NCI-H1092 (cell line): Measurements from ENCODE around the gene TTC9.
"Not testable (repeated sequence)": the region's sequence is repeated elsewhere in the genome, so short reads cannot be mapped to it uniquely, and the experiment has no call there.

Experiments used
- DNase-seq: peaks from one replicate; lab custom pipeline; 2025; lab: John Stamatoyannopoulos, UW

Gene TTC9

DNA sequence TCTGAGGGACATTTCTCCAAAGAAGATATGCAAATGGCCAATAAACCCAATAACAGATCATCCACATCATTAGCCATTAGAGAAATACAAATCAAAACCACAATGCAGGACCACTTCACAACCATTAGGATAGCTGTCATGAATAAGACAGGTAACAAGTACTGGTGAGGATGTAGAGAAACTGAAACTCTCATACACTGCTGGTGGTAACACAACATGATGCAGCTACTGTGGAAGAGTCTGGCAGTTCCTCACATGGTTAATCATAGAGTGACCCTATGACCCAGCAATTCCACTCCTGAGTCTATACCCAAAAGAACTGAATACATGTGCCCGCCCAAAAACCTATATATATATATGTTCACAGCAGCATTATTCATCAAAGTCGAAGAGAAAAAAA is 39.0 kb downstream of the TTC9 start:
- no peak for DNase-seq

DNA sequence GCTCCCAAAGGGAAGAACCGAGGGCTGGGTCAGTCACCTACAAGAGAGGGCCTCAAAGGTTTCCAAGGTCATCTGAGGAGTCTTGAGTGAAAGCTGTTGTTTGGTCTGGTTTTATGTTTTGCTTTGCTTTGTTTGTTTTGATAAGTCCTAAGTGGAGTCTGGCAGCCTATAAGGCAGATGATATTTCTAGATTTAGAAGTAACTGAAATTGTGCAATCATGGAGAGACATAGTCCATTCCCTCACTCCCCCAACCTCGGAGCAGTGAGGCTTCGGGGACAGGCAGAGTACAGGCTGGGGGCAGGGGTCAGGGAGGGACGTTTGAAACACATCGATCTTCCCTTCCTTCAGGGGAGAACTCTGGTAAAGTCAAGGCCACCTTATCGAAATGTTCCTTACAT is 42.3 kb downstream of the TTC9 start:
- DNase-seq, result no peak

DNA sequence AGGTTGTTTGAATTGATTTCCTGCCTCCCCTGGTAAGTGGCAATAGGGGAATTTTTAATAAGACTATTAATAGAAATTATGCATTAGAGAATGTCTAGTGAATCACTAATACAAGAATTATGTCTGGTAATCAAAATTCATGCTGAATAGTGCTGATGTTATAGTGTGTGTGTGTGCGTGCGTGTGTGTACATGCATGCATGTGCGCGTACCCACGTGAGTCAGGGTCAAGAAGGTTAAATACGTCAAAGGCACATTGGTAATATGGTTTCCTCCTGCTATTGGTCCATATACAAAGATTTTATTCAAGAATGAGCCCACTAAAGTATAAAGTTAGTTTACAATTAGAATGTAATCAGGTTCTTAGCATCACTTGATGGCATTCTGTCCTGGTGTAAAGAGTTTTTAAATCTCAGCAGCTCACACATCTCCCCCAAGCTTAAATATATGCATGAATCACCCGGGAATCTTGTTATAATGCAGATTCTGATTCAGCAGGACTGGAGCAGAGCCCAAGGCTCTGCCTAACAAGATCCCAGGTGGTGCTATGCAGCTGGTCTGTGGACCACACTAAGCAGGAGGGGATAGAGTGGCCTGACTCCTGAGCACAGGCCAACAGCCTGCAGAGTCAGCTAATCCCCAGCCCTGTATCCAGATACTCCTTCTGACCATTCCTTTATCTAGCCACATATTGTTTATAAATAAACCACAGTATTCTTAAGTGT is 43.9 kb downstream of the TTC9 start:
- no peak for DNase-seq

DNA sequence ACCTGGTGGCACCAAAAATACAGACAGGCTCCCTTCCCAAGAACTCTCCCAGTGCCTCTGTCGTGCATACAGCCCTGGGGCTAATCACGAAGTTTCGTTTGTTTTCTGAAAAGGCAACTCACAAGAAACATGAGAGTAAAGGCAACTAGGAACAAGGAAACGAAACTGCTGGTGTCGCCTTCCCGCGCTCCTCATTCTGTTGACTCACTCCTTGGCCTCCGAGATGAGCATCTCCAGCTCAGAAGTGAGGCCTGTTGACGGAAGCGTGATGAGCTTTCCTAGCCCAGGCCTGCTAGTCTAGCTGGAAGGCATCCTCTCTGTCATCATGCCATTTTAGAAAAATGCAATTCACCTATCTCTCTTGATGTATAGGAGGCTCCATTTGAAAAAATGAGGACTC is 50.5 kb downstream of the TTC9 start:
- no peak for DNase-seq

DNA sequence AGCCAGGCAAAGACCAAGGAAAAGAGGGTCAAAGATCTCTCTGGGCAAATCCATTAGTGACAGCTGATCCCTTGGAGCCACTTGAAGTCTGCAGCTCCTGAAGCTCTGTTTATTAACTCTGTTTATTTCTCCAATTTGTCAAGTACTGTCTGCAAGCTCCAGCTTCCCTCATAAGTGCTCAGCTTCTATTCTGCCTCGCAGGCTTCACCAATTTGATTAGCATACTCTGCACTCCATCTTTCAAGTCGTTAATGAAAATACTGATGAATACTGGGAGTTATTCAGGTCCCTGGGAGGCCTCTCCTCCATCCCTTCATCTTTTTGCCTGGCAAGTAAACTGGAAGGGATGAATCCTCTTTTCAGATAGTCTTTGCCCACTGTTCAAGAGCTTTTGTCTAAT is 54.3 kb downstream of the TTC9 start:
- no peak for DNase-seq

DNA sequence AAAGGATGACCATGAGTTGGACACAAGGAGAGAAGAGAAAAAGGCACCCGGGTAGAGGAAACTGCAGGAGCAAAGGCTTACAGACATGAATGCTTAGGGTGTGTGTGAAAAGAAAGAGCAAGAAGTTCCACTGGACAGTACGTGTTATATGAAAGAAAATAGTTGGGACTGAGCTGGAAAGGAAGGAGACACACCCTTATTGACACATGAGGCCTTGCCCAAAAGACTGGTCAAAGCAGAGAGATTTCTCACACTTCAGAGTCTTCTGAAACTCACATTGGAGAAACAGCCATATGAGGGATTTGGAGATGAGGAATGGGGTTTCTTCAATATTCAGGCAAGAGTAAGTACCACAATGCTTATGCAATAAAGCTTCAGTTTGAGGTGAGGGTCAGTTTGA is 56.0 kb downstream of the TTC9 start:
- DNase-seq, result no peak

DNA sequence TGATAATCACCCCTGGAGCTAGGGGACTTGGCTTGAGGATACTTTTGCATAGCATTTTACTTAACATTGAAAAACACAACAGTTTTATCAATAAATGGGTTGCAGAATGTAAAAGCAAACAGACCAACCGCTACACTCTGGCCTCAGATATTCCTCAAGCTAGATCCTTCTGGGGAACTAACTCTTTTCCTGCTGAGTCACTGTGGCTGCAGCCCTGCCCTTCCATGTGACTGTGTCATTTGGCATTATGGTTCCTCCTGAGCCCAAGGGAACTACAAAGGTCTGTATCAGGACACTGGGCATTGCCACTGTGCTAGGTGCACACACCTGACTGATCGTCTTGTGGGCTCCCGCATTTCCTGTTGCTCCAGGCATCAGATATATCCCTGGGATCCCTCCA is 56.6 kb downstream of the TTC9 start:
- no peak for DNase-seq

DNA sequence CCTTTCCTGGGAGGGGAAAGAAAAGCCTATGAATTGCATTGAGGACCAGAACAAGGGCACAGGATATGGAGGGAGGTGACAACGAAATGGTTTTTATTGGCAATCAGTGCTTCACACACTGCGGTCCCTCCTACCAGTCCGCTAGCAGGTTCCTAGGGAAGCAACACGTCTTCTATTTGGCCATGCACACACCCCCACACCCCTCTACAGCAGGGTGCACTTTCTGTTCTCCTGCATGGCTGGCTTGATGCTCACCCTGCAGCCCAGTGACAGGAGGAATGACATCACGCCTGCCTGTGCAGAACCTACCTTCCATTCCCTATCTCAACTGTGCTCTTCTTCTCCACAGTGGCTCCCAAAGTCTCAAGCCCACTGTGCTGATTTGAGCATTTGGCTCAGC is 57.9 kb downstream of the TTC9 start:
- DNase-seq, result no peak

DNA sequence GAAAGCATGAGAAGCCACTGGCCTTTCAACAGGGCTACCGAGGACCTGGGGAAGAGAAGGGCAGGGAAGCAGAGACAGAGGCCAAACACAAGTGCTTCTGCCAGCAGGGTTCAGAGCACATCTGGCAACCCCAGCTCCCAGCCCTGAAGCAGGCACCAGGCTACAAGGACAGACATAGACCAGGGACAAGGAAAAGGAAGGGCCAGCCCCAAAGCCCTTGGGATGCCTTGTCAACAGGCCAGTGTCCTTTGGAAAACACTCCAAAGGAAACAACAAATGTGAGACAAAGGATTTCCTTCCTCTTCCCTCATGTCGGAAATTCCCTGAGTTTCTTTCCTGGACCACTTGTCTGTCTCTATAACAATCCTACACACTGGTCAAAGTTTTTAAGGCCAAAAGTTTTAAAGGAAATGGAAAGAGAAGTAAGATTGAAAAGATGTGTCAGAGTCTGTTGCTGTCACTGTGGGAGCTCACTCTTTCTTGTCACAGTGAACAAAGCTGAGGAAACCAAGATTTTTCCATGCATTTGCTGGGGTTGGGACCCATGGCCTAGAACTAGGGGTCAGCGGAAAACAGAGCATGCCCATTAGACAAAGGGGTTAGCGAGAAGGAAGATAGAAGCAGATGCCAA is 59.4 kb downstream of the TTC9 start:
- DNase-seq, result no peak

DNA sequence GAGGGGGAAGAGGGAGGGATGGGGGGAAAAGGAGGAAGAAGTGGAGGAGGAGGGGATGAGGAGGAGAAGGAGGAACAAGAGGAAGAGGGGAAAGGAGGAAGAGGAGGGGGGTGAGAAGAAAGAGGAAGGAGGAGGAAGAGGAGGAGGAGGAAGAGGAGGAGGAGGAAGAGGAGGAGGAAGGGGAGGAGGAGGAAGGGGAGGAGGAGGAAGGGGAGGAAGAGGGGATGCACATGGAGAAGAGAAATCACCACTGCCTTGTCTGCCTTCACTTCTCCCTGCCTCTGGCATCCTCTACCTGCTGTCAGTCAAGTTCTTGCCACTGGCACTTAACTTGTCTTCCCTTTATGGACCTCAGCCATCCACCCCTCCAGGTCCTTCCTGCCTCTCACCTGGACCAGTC is 59.9 kb downstream of the TTC9 start:
- DNase-seq, result no peak

DNA sequence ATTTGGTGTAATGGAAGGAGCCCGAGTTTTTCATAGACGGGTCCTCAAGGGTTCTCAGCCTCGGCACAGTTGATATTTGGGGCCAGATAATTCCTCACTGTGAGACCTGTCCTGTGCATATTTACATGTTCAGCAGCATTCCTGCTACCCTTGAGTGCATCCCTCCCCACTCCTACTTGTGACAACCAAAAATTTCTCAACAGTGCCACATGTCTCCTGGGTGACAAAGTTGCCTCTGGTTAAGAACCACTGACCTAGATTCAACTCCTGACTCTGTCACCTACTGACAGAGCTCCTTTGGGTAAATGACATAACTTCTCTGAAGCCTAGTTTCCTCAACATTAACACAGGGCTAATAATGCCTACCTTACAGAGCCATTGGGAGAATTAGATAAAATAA is 60.4 kb downstream of the TTC9 start:
- DNase-seq, result no peak

DNA sequence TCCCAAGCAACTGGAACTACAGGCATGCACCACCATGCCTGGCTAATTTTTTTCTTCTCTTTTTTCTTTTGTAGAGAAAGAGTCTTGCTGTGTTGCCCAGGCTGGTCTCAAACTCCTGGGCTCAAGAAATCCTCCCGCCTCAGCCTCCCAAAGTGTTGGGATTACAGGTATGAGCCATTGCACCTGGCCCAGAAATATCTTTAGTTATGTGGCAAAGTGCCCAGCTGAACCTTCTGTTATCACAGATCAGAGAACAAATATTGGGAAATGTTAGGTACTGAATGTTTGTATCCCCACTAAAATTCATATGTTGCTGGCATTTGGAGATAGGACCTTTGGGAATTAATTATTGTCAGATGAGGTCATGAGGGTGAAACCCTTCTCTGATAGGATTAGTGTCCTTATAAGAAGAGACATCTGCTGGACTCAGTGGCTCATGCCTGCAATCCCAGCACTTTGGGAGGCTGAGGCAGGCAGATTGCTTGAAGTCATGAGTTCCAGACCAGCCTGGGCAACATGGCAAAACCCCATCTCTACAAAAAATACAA is 62.0 kb downstream of the TTC9 start:
- DNase-seq, result not testable (repeated sequence)

DNA sequence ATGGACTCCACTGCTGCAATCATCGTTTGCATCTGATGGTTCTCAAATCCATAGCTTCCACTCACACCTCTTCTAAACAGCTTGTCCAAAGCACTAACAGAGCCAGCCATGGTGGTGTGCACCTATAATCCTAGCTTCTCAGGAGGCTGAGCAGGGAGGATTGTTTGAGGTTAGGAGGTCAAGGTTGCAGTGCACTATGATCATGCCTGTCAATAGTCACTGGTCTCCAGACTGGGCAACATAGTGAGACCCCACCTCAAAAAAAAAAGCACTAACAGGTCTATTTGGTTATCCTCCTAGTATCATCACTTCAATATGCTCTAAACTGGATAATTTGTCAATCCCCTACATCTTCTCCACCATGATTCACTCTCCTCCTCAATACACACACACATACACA is 63.2 kb downstream of the TTC9 start:
- no peak for DNase-seq

DNA sequence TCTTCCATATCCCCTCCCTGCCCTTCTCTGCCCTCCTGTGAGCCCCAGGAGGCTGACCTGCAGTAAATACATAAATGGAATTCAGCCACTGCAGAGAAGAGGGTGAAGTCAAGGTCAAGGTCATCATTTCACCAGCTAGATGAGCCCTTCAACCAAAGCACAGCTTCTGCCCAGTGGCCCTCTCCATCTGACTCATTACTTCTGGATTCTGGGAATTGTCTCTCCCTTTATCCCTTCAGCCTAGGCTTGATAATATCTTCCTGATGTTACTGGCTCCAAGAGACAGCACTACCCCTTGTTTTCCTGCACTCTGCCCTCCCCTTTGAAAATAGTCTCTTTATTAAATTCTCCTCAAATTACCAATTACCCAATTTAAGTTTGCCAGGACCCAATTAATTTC is 64.5 kb downstream of the TTC9 start:
- DNase-seq, result no peak

DNA sequence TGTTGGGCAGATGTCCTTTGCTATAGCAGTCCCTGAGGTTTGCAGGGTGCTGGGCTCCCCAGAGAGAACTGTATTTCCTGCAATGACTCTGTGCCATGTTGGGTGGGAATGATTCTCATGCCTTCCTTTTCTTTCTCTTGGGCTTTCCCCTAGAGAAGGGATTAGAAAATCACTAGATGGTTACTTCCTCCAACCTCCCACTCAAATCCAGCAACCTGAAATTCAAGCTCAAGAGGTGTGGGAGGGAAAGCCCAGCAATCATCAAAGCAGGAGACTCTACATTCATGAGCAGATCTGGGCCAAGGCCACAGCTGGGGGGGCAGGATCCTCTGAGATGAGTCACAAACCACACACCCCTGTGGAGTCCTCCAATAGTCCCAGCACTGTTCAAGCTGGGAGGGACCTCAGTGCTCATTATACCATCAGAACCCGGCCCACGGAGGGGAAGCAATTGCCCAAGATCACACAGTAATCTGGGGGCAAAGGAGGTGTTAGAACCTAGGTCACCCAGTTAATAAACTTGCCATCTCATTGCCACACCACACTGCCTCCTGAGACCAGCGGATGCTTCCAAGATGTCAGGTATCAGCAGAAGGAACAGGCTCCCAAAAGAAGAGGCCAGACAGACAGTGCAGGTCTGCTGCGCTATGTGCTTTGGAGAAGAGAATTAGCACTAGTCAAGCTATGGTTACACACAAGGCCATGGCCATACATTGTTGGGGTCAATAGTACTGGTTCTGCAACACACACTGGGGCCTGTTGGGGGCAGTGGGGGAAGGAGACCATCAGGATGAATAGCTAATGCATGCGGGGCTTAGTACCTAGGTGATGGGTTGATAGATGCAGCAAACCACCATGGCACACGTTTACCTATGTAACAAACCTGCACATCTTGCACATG is 65.7 kb downstream of the TTC9 start:
- no peak for DNase-seq

DNA sequence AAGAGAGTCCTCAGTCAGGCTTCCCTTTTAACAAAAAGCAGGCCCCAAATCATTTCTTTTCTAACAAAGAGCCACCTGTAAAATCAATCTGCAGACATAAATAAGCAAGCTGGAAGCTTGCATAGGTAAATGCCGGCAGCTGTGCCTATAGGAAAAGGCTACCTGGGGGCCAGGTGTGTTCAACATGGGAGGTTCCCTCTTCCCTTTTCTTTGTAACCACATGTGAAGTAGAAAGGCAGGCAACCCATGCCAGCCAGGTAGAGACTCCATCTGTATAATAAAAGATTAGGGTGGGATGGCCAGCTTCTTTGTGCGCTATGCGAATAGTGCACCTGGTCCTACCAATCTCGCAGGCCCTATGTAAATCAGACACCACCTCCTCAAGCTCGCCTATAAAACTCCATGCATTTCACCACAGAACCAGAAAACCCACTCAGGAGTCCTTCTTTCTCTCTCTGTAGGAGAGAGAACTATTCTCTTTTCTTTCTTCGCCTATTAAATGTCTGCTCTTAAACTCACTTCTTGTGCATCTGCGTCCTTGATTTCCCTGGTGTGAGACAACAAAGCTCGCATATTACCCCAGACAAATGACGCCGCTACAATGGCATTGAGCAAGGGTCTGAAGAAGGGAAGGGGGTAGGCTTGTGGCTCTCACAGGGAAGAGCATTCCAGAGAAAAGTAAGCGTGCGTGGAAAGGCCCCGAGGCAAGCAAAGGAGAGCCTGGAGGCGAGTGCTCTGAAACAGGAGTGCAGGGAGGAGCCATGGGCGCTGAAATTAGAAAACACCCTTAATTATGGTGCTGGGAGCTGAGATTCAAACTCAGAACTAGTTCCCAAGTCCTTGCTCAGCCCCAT is 67.2 kb downstream of the TTC9 start:
- DNase-seq, result no peak

DNA sequence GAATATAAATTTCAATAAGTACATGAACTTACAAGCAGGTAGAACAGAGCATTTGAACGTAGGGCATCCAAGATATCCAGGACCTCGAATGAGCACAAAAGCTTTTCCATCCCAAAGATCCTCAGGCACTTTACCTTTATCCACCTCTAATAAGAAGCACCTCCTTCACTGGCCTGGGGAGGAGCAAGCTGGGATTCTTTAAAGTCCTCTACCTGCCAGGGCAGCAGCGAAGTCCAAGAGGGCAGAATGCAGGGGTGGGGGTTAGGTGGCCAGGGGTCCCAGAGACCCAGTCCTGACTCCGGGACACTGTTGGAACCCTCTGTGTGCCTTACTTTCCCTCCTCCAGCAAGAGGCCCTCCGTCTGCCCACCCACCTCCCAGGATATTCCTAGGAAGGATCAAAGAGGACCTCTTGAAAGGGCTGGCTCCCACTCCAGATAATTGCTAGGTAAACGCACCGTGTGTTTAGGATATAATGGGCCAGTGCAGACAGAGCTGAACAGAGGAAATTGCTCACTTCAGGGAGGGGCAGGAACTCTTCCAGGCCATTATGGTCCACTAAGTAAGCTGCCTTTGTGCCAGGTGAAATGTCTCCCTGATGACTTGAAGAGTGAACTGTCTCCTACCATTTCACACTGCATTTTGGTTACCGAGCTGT is 68.1 kb downstream of the TTC9 start:
- peak; percentile 91 for DNase-seq

DNA sequence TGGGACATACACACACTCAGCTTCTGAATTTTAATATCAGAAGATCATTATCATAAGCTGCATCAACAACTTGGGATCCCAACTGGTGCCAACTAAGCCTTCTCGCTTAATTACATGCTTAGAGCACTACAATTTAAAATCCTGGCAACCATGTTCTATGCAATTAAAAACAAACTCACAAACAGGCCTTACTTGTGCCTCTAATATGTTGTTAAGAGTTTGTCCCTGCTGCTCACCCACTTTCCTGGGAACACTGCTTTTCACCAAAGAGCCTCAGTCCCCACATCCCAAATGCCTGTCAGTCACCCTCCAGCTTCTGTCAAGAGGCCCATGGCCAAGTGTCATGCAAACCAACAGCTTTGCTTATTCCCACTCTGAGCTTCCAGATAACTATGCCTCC is 69.7 kb downstream of the TTC9 start:
- no peak for DNase-seq

DNA sequence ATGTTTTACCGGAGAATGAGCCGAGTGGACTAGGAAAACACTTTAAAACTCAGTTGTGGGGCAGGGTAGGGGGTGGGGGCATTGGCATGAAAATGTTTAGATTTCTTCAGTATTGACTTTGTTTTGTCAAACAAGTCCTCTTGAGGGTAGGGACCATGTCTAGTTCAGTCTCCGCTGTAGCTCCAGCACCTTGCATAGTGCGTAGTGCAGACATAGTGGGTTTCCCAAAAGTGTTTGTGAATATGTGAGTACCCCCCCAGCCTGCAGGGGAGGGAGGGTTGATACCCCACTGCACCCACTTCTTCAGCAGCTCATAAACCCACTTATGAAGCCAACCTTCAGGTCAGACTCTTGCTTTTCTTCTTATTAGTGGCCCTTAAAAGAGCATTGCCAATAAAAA is 71.4 kb downstream of the TTC9 start:
- DNase-seq, result no peak

DNA sequence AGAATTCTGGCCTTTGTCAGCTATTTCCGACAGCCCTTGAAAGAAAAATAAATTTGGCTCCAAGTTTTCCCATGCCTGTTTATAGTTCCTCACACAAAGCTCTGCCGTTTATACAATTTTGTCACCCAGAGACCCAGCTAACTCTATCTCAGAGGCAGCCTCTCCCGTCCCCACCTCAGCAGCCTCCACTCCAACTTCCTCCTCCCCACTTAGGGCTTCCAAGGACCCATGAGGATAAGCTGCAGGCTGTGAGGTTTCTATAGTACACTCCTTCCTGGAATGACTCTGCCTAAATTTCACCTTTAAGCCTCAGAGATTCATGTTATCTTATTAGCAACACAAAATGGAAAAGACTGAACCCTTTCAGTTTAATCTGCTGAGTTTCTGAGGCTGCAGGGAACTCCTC is 71.8 kb downstream of the TTC9 start:
- no peak for DNase-seq

DNA sequence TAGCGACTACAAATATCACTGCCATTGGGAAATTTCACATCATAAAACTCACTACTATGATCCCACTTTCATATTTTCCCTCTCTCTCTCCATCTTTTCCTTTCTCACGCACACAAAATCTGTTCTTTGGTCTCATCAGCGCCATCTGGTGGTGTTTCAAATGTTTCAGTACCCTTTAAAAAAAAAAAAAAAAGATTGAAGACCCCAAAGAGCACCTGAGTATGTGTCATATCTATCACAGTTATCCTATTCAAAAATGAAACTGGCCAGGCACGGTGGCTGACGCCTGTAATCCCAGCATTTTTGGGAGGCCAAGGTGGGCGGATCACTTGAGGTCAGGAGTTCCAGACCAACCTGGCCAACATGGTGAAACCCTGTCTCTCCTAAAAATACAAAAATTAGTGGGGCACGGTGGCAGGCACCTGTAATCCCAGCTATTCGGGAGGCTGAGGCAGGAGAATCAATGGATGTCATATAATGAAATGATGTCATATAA is 72.4 kb downstream of the TTC9 start:
- DNase-seq, result peak; percentile 69
